Neuronal stem cell (in vitro differentiated cells): ENCODE results near the gene ARPP21.

ENCODE experiments used
- DNase-seq: peaks from one replicate; pipeline ENCODE4 v3.0.0-alpha.2; 2013; ENCODE audit warnings: low spot score
- H2AFZ ChIP-seq: one replicate; pipeline ENCODE4 v1.6.1; 2013; ENCODE audit warnings: mild to moderate bottlenecking, low read length, inconsistent platforms
- H2AK5ac ChIP-seq: 2 replicates; pipeline ENCODE4 v1.6.1; 2013; ENCODE audit warnings: low read depth, mild to moderate bottlenecking, inconsistent platforms, low read length, moderate library complexity, mixed read lengths
- H2BK120ac ChIP-seq: 2 replicates; pipeline ENCODE4 v1.6.1; 2013; ENCODE audit warnings: low read depth, mild to moderate bottlenecking, inconsistent platforms, low read length, moderate library complexity, mixed read lengths
- H2BK12ac ChIP-seq: one replicate; pipeline ENCODE4 v1.6.1; 2013; ENCODE audit warnings: low read length, inconsistent platforms
- H2BK15ac ChIP-seq: 2 replicates; pipeline ENCODE4 v1.6.1; 2013; ENCODE audit warnings: mild to moderate bottlenecking, low read length, inconsistent platforms, mixed read lengths
- H2BK5ac ChIP-seq: one replicate; pipeline ENCODE4 v1.6.1; 2013; ENCODE audit warnings: inconsistent platforms, mild to moderate bottlenecking, low read length, moderate library complexity
- H3K14ac ChIP-seq: one replicate; pipeline ENCODE4 v1.6.1; 2013; ENCODE audit warnings: low read length, inconsistent platforms
- H3K18ac ChIP-seq: 2 replicates; pipeline ENCODE4 v1.6.1; 2013; ENCODE audit warnings: low read length, inconsistent platforms
- H3K23ac ChIP-seq: 2 replicates; pipeline ENCODE4 v1.6.1; 2013; ENCODE audit warnings: low read depth, mild to moderate bottlenecking, mixed read lengths, low read length, inconsistent platforms; ENCODE audit not compliant: poor library complexity
- H3K27ac ChIP-seq: replicated peaks from 3 replicates; pipeline ENCODE4 v1.5.1; 2013; ENCODE audit warnings: low read length, inconsistent platforms
- H3K27me3 ChIP-seq, 3 experiments: 2 replicates each; pipeline ENCODE4 v1.6.1; 2013; ENCODE audit warnings: low read length in 3 of 3, mild to moderate bottlenecking in 2 of 3, inconsistent platforms in 1 of 3, low read depth in 1 of 3, mixed read lengths in 1 of 3, moderate library complexity in 1 of 3; ENCODE audit not compliant: control insufficient read depth in 3 of 3, insufficient read depth in 3 of 3
- H3K36me3 ChIP-seq, 2 donors: replicated peaks in 1 of 2; 2 replicates each; pipeline ENCODE4 v1.6.1; 2013; ENCODE audit warnings: low read length in 2 of 2; ENCODE audit not compliant: control insufficient read depth in 2 of 2, insufficient read depth in 2 of 2
- H3K4ac ChIP-seq: 2 replicates; pipeline ENCODE4 v1.6.1; 2013; ENCODE audit warnings: inconsistent platforms, mild to moderate bottlenecking, low read length, moderate library complexity
- H3K4me1 ChIP-seq, 2 donors: 1 replicate in 1 of 2; 2 replicates in 1 of 2; pipeline ENCODE4 v1.6.1; 2013; ENCODE audit warnings: low read length in 2 of 2, low read depth in 1 of 2; ENCODE audit not compliant: control insufficient read depth in 2 of 2, insufficient read depth in 1 of 2
- H3K4me2 ChIP-seq: one replicate; pipeline ENCODE4 v1.6.1; 2013; ENCODE audit warnings: mild to moderate bottlenecking, low read length, inconsistent platforms; ENCODE audit not compliant: insufficient read depth, poor library complexity, severe bottlenecking
- H3K4me3 ChIP-seq, 2 donors: 2 replicates each; pipeline ENCODE4 v1.5.1; 2013; ENCODE audit warnings: low read length in 2 of 2, mild to moderate bottlenecking in 2 of 2, inconsistent platforms in 1 of 2, moderate library complexity in 1 of 2
- H3K79me1 ChIP-seq: one replicate; pipeline ENCODE4 v1.6.1; 2013; ENCODE audit warnings: low read depth, mild to moderate bottlenecking, inconsistent platforms, low read length, moderate library complexity
- H3K9ac ChIP-seq: one replicate; pipeline ENCODE4 v1.6.1; 2013; ENCODE audit warnings: mild to moderate bottlenecking, low read depth, low read length, inconsistent platforms; ENCODE audit not compliant: poor library complexity
- H3K9me3 ChIP-seq, 2 donors: replicated peaks in 1 of 2; 2 replicates each; pipeline versions ENCODE3 to v1.6.1; 2013; ENCODE audit warnings: low read length in 2 of 2, mild to moderate bottlenecking in 2 of 2, inconsistent platforms in 1 of 2, low read depth in 1 of 2, mixed read lengths in 1 of 2, moderate library complexity in 1 of 2; ENCODE audit not compliant: control insufficient read depth in 2 of 2, insufficient read depth in 1 of 2
- H4K8ac ChIP-seq: one replicate; pipeline ENCODE4 v1.6.1; 2013; ENCODE audit warnings: low read depth, mild to moderate bottlenecking, inconsistent platforms, low read length, moderate library complexity
- H4K91ac ChIP-seq: one replicate; pipeline ENCODE4 v1.6.1; 2013; ENCODE audit warnings: low read length, low read depth, mild to moderate bottlenecking, inconsistent platforms; ENCODE audit not compliant: poor library complexity
- WGBS, 2 donors: extraction: QIAGEN DNeasy Blood & Tissue Kit; methylation state at CpG; one replicate each; pipeline ENCODE4 v1.1.7; 2013; ENCODE audit warnings: missing lambda C conversion rate in 2 of 2, mixed read lengths in 1 of 2; ENCODE audit not compliant: insufficient read length in 2 of 2, insufficient replicate concordance in 1 of 2; ENCODE audit errors: extremely low coverage in 2 of 2; 5-methylcytosine and 5-hydroxymethylcytosine counted together

The ARPP21 gene

GRCh38 chr3:35773417-35773816 is 134.1 kb downstream of the ARPP21 start:
- Histone ChIP-seq H3K9ac (no peak overlapping the region), H3K9me3 (no peaks in the 10 kb centered on the region), H3K4me2 (no peak overlapping the region), H3K4me3 (no peak overlapping the region), H3K27ac (no peak overlapping the region), H2BK15ac (no peak overlapping the region), H3K14ac (no peak overlapping the region), H4K8ac (no peak overlapping the region), H3K18ac (no peak overlapping the region), H3K4me1 (peaks cover 6 to 7% of the 10 kb centered on the region in 2 donors), H3K4ac (no peak overlapping the region), H2AK5ac (no peak overlapping the region), H2BK12ac (no peak overlapping the region), H4K91ac (no peak overlapping the region), H3K36me3 (no peaks in the 10 kb centered on the region), H2BK120ac (no peak overlapping the region), H3K23ac (no peak overlapping the region), H2BK5ac (no peak overlapping the region), H3K27me3 (no peaks in the 10 kb centered on the region), H3K79me1 (no peaks in the 10 kb centered on the region), H2AFZ (no peak overlapping the region)
- no peak for DNase-seq
- WGBS, 2 donors, result no CpG with 5 or more reads among the region's 1 CpG

- Histone ChIP-seq H3K14ac (no peak overlapping the region), H3K27ac (no peak overlapping the region), H3K23ac (no peak overlapping the region), H3K9me3 (no peaks in the 10 kb centered on the region), H3K79me1 (no peaks in the 10 kb centered on the region), H3K9ac (no peak overlapping the region), H2BK15ac (no peak overlapping the region), H3K27me3 (no peaks in the 10 kb centered on the region), H2AFZ (peak overlapping the region; percentile 7), H2BK120ac (no peak overlapping the region), H4K91ac (no peak overlapping the region), H2BK5ac (no peak overlapping the region), H3K4me1 (peaks cover 9 to 12% of the 10 kb centered on the region in 2 donors), H3K4ac (no peak overlapping the region), H4K8ac (no peak overlapping the region), H2BK12ac (no peak overlapping the region), H2AK5ac (no peak overlapping the region), H3K18ac (no peak overlapping the region), H3K36me3 (no peaks in the 10 kb centered on the region), H3K4me2 (no peak overlapping the region), H3K4me3 (no peak overlapping the region)
- DNase-seq, result no peak
- WGBS, 2 donors, result no CpG with 5 or more reads among the region's 2 CpGs
These were observed 137.0 kb downstream of the ARPP21 start for GRCh38 chr3:35776346-35776745.

- Histone ChIP-seq H3K14ac (no peak overlapping the region), H4K91ac (no peak overlapping the region), H2BK5ac (no peak overlapping the region), H2AFZ (no peak overlapping the region), H3K18ac (no peak overlapping the region), H4K8ac (no peak overlapping the region), H3K79me1 (no peaks in the 10 kb centered on the region), H3K4me2 (no peak overlapping the region), H2BK120ac (no peak overlapping the region), H3K4ac (no peak overlapping the region), H2AK5ac (no peak overlapping the region), H2BK12ac (no peak overlapping the region), H3K4me1 (peaks cover 9 to 12% of the 10 kb centered on the region in 2 donors), H2BK15ac (no peak overlapping the region), H3K27me3 (no peaks in the 10 kb centered on the region), H3K23ac (no peak overlapping the region), H3K4me3 (no peak overlapping the region), H3K36me3 (no peaks in the 10 kb centered on the region), H3K27ac (no peak overlapping the region), H3K9ac (no peak overlapping the region), H3K9me3 (no peaks in the 10 kb centered on the region)
- no peak for DNase-seq
- WGBS, 2 donors, result no CpG with 5 or more reads among the region's 2 CpGs
These were observed 137.7 kb downstream of the ARPP21 start for GRCh38 chr3:35777065-35777464.

GRCh38 chr3:35777563-35778554 is 138.5 kb downstream of the ARPP21 start:
- no peak overlapping the region for H3K14ac ChIP-seq
- H2BK12ac ChIP-seq, result no peak overlapping the region
- H2BK5ac ChIP-seq, result no peak overlapping the region
- no peak overlapping the region for H2BK120ac ChIP-seq
- H3K79me1 ChIP-seq, result no peaks in the 10 kb centered on the region
- H3K9ac ChIP-seq, result no peak overlapping the region
- no peak overlapping the region for H2BK15ac ChIP-seq
- no peak overlapping the region for H2AK5ac ChIP-seq
- DNase-seq, result no peak
- no peak overlapping the region for H4K91ac ChIP-seq
- H3K9me3 ChIP-seq, result no peaks in the 10 kb centered on the region
- H3K27me3 ChIP-seq, result no peaks in the 10 kb centered on the region
- no peaks in the 10 kb centered on the region for H3K36me3 ChIP-seq
- no peak overlapping the region for H3K23ac ChIP-seq
- no peak overlapping the region for H3K4me2 ChIP-seq
- H4K8ac ChIP-seq, result no peak overlapping the region
- peak overlapping the region; percentile 26 for H2AFZ ChIP-seq
- H3K4ac ChIP-seq, result no peak overlapping the region
- peaks cover 7 to 15% of the 10 kb centered on the region in 2 donors for H3K4me1 ChIP-seq
- WGBS, 2 donors, result no CpG with 5 or more reads among the region's 4 CpGs
- no peak overlapping the region for H3K27ac ChIP-seq
- H3K4me3 ChIP-seq, result no peak overlapping the region
- H3K18ac ChIP-seq, result no peak overlapping the region
